ENCODE measurements around the gene CENPX.

- no peak for TF ChIP-seq TAF1 (IDR thresholded peaks at IDR 0.05; ENCODE audit: borderline replicate concordance, low read depth, low read length)
- no peak for TF ChIP-seq POLR2AphosphoS5 (IDR thresholded peaks at IDR 0.05; ENCODE audit: low read depth, low read length)
Measured at GRCh38 chr17:81987161-81987770, 35.4 kb downstream of the CENPX start.
